ENCODE data around the gene FGF1. TPM values are rescaled to one million over a fixed set of nuclear protein-coding genes. Genes with fewer than 3 reads are reported as not detected.

Gene FGF1
- total RNA-seq, 6 experiments from 2014 or later: 0.12 to 0.56 (median 0.42) TPM; not detected in 1

DNA sequence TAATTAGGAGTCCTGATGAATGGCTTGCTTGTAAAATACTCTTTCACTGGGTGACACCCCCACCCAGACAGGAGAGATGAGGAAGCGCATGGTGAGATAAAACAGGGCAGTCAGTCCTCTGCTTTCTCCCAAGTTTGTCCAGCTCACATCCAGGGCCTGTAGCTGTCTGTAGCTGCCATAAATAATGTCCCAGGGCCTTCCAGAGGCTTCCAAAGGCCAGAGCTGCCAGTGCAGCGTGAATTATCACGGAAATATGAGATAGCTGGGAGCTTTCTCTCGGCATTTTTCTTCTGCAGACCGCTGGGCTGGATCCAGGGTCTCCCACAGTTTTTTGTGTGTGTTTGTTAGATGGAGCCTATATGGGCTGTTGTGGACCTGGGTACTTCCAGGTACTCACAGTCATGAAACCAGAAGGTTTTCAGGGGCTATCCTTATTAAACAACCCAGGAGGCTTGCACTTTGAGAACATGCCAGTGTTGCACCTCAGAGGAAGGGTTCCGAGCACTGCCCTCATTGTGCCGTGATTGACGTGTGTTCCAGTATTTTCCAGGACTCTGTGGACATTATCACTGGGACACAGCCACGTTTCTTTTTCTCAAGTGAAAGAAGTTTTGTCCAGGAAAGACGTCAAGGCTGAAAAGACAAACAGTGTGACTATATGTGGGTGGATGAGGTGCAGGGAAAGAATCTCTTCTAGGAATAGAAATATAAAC is 117.5 kb downstream of the FGF1 start:
- 53% methylated on average over 6 of the region's 10 CpGs for WGBS (ENCODE audit: insufficient coverage, low coverage, low lambda C conversion rate, missing lambda C conversion rate)

GRCh38 chr5:142561486-142562097 is 124.3 kb downstream of the FGF1 start:
- Histone ChIP-seq H3K36me3 (no peaks in the 10 kb centered on the region), H3K9me3 (no peaks in the 10 kb centered on the region), H3K4me3 (no peak overlapping the region), H3K4me1 (no peaks in the 10 kb centered on the region), H3K27ac (no peak overlapping the region), H3K27me3 (no peaks in the 10 kb centered on the region)
- TF ChIP-seq, protein P1, sequence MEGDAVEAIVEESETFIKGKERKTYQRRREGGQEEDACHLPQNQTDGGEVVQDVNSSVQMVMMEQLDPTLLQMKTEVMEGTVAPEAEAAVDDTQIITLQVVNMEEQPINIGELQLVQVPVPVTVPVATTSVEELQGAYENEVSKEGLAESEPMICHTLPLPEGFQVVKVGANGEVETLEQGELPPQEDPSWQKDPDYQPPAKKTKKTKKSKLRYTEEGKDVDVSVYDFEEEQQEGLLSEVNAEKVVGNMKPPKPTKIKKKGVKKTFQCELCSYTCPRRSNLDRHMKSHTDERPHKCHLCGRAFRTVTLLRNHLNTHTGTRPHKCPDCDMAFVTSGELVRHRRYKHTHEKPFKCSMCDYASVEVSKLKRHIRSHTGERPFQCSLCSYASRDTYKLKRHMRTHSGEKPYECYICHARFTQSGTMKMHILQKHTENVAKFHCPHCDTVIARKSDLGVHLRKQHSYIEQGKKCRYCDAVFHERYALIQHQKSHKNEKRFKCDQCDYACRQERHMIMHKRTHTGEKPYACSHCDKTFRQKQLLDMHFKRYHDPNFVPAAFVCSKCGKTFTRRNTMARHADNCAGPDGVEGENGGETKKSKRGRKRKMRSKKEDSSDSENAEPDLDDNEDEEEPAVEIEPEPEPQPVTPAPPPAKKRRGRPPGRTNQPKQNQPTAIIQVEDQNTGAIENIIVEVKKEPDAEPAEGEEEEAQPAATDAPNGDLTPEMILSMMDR (IDR thresholded peaks at IDR 0.05): no peak
- TF ChIP-seq POLR2A (IDR thresholded peaks at IDR 0.05): no peak
- ATAC-seq: no peak
- intact Hi-C loops (cut with DNase I): no loop called here
- DNase-seq: no peak
- 75% methylated on average over 7 of the region's 7 CpGs for WGBS (ENCODE audit: insufficient coverage, low coverage, low lambda C conversion rate, missing lambda C conversion rate)

More for the DNA sequence above, 117.5 kb downstream of the FGF1 start:
- H3K4me1 ChIP-seq: no peaks in the 10 kb centered on the region
- H3K36me3 ChIP-seq: no peaks in the 10 kb centered on the region
- H3K27ac ChIP-seq: peak overlapping the region in 1 of 3 donors; percentile 29
- DNase-seq (no peak), ATAC-seq (peak; percentile 30 to 42 (median 38))
- H3K27me3 ChIP-seq: no peaks in the 10 kb centered on the region
- H3K4me3 ChIP-seq: no peak overlapping the region
- intact Hi-C loops (cut with DNase I): no loop called here
- TF ChIP-seq, protein P1 (IDR thresholded peaks at IDR 0.05): no peak
- TF ChIP-seq POLR2A (IDR thresholded peaks at IDR 0.05): no peak
- no peaks in the 10 kb centered on the region for H3K9me3 ChIP-seq

GRCh38 chr5:142561029-142561428 is 124.9 kb downstream of the FGF1 start:
- intact Hi-C loops (cut with DNase I): no loop called here
- Histone ChIP-seq H3K27me3 (no peaks in the 10 kb centered on the region), H3K36me3 (no peaks in the 10 kb centered on the region), H3K9me3 (no peaks in the 10 kb centered on the region), H3K4me3 (no peak overlapping the region), H3K4me1 (no peaks in the 10 kb centered on the region), H3K27ac (no peak overlapping the region)
- TF ChIP-seq POLR2A (IDR thresholded peaks at IDR 0.05): no peak
- TF ChIP-seq, protein P1 (IDR thresholded peaks at IDR 0.05): no peak
- 38% methylated on average over 1 of the region's 2 CpGs for WGBS (ENCODE audit: insufficient coverage, low coverage, low lambda C conversion rate, missing lambda C conversion rate)
- ATAC-seq (no peak), DNase-seq (no peak)

DNA sequence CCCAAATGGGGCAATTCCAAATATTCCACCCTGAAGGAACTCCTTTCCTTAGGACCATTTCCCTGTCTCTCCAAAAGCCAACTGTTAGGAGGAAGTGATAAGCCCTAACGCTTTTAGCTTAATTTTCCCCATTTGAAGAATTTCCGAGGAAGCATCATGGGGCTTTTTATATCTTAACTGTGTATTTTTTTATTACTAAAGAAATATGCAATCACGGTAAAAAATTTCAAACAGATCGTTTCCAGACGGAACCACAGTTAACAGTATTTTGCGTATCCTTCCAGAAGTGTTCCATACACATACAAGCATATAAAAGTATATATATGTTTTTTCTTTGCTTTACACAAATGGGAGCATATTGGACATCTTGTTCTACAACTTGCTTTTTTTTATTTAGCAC is 133.8 kb downstream of the FGF1 start:
- WGBS (ENCODE audit: insufficient coverage, low coverage, low lambda C conversion rate, missing lambda C conversion rate): 56% methylated on average over 6 of the region's 6 CpGs
- ATAC-seq (no peak), DNase-seq (no peak)
- Histone ChIP-seq H3K9me3 (no peaks in the 10 kb centered on the region), H3K4me3 (no peak overlapping the region), H3K4me1 (no peaks in the 10 kb centered on the region), H3K36me3 (no peaks in the 10 kb centered on the region), H3K27me3 (no peaks in the 10 kb centered on the region), H3K27ac (no peak overlapping the region)
- intact Hi-C loops (cut with DNase I): no loop called here
- no peak for TF ChIP-seq POLR2A (IDR thresholded peaks at IDR 0.05)
- TF ChIP-seq, protein P1 (IDR thresholded peaks at IDR 0.05): no peak
